ENCODE results near the gene TMEM239. TPM values are rescaled to one million over a fixed set of nuclear protein-coding genes. Genes with fewer than 3 reads are reported as not detected.
A peak's percentile ranks its signal among the peaks of the same experiment; 100 is the strongest.

Gene TMEM239
- total RNA-seq, 1 donor from 2014 or later: not detected

DNA sequence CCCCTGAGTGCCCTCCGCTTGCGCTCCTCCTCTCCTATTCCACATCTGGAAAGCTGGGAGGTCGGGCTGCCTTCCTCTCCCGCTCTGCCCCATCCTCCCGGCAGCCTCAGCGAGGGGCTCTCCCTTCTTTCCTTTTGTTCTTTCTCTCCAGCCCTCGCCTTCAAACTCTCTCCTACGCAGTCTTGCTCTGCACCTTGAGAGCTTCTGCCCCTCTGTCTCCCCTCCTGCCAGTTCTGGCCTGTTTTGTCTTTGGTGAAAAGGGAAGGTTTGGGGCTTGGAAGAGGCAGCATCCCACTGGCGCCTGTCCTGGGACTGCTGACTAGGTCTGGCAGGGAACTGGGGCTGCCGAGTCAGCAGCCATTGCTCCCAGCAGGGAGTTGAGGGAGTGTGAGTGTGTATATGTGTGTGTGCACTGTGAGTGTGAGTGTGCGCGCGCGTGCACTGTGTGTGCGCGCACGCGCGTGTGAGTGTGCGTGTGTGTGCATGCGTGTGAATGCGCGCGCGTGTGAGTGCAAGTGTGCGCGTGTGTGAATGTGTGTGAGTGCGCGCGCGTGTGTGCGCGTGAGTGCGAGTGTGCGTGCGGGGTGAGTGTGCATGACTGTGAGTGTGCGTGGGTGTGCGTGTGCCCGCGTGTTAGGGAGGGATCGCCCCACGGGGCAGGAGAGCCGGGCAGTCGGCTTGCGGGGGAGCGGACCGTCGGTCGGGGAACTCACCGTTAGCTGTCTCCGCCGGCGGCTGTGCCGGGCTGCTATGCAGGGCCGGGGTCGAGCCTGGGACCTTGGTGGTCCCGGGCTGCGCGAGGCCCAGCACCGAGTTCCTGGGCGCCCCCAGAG is 16.3 kb upstream of the TMEM239 start:
- Histone ChIP-seq H3K36me3 (no peaks in the 10 kb centered on the region), H3K4me3 (peak overlapping the region; percentile 48 to 50), H3K27me3 (no peaks in the 10 kb centered on the region), H3K9me3 (no peaks in the 10 kb centered on the region), H3K4me1 (peaks cover 30% of the 10 kb centered on the region), H3K27ac (peak overlapping the region; percentile 35)
- intact Hi-C loops (cut with DNase I): no loop called here
- no peak for TF ChIP-seq POLR2A (IDR thresholded peaks at IDR 0.05)
- TF ChIP-seq, protein P1, sequence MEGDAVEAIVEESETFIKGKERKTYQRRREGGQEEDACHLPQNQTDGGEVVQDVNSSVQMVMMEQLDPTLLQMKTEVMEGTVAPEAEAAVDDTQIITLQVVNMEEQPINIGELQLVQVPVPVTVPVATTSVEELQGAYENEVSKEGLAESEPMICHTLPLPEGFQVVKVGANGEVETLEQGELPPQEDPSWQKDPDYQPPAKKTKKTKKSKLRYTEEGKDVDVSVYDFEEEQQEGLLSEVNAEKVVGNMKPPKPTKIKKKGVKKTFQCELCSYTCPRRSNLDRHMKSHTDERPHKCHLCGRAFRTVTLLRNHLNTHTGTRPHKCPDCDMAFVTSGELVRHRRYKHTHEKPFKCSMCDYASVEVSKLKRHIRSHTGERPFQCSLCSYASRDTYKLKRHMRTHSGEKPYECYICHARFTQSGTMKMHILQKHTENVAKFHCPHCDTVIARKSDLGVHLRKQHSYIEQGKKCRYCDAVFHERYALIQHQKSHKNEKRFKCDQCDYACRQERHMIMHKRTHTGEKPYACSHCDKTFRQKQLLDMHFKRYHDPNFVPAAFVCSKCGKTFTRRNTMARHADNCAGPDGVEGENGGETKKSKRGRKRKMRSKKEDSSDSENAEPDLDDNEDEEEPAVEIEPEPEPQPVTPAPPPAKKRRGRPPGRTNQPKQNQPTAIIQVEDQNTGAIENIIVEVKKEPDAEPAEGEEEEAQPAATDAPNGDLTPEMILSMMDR (IDR thresholded peaks at IDR 0.05): no peak
- TF ChIP-seq POLR2AphosphoS5 (IDR thresholded peaks at IDR 0.05; ENCODE audit: insufficient read depth in 1 of 2, low read depth in 1 of 2): no peak
- no peak for DNase-seq (ENCODE audit: extremely low spot score in 2 of 2)

DNA sequence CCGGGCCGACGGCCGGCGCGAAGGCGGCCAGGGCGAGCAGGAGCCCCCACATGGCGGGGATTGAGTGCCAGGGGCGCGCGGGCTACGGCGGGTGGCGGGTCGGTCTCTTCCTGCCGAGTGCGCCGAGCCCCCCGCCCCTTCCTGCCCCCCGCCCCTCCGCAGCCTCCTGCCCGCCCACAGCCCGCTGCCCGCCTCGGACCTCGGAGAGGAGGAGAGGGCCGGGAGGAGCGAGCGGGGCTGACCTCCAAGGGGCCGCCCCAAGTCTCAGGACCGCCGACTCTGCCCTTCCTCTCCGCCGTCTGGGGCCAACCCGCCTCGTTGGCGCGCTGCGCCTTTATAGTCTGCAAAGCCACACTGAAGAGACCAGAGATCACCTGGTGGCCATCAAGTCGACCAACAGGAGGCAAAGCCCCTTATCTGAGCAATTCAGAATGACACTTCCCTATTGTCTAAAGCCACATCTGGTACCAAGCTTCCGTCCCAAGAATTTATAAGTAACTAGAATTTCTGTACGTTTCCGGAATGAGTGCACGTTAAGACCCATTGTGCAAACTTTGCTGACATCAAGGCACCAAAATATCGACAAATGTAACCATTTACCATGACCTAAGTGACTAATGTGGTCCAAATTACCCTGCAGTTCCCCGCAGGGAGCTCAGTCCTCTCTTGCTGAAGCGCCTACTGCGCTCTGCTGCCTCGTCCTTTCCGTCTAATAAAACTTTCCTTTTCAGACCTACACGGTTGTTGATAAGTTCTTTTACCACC is 15.5 kb upstream of the TMEM239 start, which contains the start of gene CPXM1:
Gene CPXM1 (minus strand): TSS at position 107 of the 765 bp plus-strand sequence. CDS start 55 bp downstream, at position 52.
- Histone ChIP-seq H3K4me3 (peak within 1 kb of the TSS; percentile 48 to 50), H3K36me3 (no peaks in the 10 kb centered on the region), H3K27ac (peak within 1 kb of the TSS; percentile 35), H3K9me3 (no peaks in the 10 kb centered on the region), H3K27me3 (no peaks in the 10 kb centered on the region), H3K4me1 (peaks cover 30% of the 10 kb centered on the region)
- intact Hi-C loops (cut with DNase I): no loop called here
- TF ChIP-seq, protein P1 (IDR thresholded peaks at IDR 0.05): no peak
- no peak for TF ChIP-seq POLR2A (IDR thresholded peaks at IDR 0.05)
- no peak for TF ChIP-seq POLR2AphosphoS5 (IDR thresholded peaks at IDR 0.05; ENCODE audit: insufficient read depth in 1 of 2, low read depth in 1 of 2)
- DNase-seq (ENCODE audit: extremely low spot score in 2 of 2): no peak

DNA sequence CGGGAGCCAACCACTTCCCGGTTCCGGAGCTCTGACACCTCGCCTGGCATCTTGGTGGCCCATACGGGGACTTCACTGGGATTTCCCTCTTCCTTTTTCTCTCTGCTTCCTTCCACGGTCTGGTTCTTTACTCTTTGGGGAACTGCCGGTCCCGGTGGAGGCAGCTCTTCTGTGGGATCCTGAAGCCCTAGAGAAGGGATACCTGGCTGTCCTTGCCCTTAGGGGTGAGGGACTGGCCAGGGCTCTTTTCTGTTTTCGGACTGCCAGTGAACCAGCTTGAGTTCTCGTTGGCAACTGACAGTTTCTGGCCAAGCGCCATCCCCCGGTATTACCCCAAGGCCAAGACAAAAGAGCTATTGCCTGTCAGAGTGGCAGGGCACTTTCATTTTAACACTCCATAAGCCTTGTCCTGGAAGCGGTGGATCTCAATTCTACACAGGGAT is 14.9 kb upstream of the TMEM239 start:
- no peak for TF ChIP-seq POLR2AphosphoS5 (IDR thresholded peaks at IDR 0.05; ENCODE audit: insufficient read depth in 1 of 2, low read depth in 1 of 2)
- no peak for TF ChIP-seq POLR2A (IDR thresholded peaks at IDR 0.05)
- TF ChIP-seq, protein P1 (IDR thresholded peaks at IDR 0.05): no peak
- intact Hi-C loops (cut with DNase I): no loop called here
- H3K4me3 ChIP-seq: peak overlapping the region in 1 of 2 donors; percentile 50
- H3K27me3 ChIP-seq: no peaks in the 10 kb centered on the region
- peaks cover 30% of the 10 kb centered on the region for H3K4me1 ChIP-seq
- no peak for DNase-seq (ENCODE audit: extremely low spot score in 2 of 2)
- H3K27ac ChIP-seq: peak overlapping the region; percentile 35
- H3K9me3 ChIP-seq: no peaks in the 10 kb centered on the region
- H3K36me3 ChIP-seq: no peaks in the 10 kb centered on the region

DNA sequence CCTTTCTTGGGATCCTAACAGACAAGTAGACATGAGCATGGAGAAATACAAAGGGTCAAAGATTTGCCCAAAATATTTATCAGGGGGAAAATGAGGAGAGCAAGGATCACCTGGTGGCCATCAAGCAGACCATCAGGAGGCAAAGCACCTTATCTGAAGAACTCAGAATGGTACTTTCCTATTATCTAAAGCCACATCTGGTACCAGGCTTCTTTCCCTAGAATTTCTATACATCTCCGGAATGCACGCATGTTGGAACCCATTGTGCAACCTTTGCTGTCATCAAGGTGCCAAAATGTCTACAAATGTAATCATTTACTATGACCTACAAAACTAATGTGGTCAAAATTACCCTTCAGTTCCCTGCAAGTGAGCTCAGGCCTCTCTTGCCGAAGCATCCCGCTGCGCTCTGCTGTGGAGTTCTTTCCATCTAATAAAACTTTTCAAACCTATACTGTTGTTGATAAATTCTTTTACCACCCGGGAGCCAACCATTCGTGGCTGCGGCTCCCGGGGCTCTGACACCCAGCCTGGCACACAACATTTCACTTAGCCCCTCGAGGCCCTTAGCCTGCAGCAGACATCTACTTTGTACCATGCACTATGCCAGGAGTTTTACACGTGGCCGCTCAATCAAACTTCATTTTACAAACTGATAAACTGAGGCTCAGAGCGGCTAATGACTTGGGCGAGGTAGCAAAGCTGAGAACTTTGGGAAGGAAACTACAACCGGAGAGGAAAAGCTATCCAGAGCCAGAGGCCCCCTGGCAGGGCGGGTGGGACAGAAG is 11.9 kb upstream of the TMEM239 start:
- TF ChIP-seq, protein P1 (IDR thresholded peaks at IDR 0.05): no peak
- TF ChIP-seq POLR2AphosphoS5 (IDR thresholded peaks at IDR 0.05; ENCODE audit: insufficient read depth in 1 of 2, low read depth in 1 of 2) (no peak), POLR2A (IDR thresholded peaks at IDR 0.05) (no peak)
- Histone ChIP-seq H3K36me3 (no peaks in the 10 kb centered on the region), H3K4me3 (no peak overlapping the region), H3K9me3 (no peaks in the 10 kb centered on the region), H3K27me3 (no peaks in the 10 kb centered on the region), H3K27ac (peak overlapping the region; percentile 53), H3K4me1 (peaks cover 20% of the 10 kb centered on the region)
- no peak for DNase-seq (ENCODE audit: extremely low spot score in 2 of 2)
- intact Hi-C loops (cut with DNase I): no loop called here
